ENCODE results near the gene TMC1. TPM values are rescaled to one million over a fixed set of nuclear protein-coding genes. Genes with fewer than 3 reads are reported as not detected.
"Not testable (repeated sequence)": the region's sequence is repeated elsewhere in the genome, so short reads cannot be mapped to it uniquely, and the experiment has no call there.

The TMC1 gene
- total and polyA plus RNA-seq, 2 experiments from 2014 or later = not detected

DNA sequence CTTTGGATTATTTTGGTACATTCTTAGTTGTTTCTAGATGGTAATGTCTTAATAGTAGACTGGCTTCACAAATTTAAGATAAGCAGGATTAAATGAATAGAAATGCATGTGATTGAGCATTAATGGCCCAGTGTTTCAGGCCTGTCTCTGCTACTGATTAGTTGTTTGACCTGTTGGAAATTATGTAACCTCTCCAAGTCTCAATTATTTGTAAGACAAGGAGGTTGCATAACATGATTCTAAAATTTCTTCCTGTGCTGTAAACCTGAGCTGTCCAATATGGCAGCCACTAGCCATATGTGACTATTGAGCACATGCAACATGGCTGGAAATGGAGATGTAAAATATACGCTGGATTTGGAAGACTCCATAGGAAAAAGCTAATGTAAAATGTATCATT is 333.9 kb downstream of the TMC1 start:
- no peak overlapping the region for H3K4me3 ChIP-seq
- no peaks in the 10 kb centered on the region for H3K27me3 ChIP-seq
- H3K27ac ChIP-seq = no peak overlapping the region
- no peak for DNase-seq (ENCODE audit: low read depth in 1 of 2, low spot score in 1 of 2)
- no peaks in the 10 kb centered on the region for H3K4me1 ChIP-seq (ENCODE audit: low read depth)
- no peaks in the 10 kb centered on the region for H3K9me3 ChIP-seq (ENCODE audit: low read depth)
- H3K36me3 ChIP-seq = no peaks in the 10 kb centered on the region
- TF ChIP-seq, protein P1, sequence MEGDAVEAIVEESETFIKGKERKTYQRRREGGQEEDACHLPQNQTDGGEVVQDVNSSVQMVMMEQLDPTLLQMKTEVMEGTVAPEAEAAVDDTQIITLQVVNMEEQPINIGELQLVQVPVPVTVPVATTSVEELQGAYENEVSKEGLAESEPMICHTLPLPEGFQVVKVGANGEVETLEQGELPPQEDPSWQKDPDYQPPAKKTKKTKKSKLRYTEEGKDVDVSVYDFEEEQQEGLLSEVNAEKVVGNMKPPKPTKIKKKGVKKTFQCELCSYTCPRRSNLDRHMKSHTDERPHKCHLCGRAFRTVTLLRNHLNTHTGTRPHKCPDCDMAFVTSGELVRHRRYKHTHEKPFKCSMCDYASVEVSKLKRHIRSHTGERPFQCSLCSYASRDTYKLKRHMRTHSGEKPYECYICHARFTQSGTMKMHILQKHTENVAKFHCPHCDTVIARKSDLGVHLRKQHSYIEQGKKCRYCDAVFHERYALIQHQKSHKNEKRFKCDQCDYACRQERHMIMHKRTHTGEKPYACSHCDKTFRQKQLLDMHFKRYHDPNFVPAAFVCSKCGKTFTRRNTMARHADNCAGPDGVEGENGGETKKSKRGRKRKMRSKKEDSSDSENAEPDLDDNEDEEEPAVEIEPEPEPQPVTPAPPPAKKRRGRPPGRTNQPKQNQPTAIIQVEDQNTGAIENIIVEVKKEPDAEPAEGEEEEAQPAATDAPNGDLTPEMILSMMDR (IDR thresholded peaks at IDR 0.05; ENCODE audit: low read depth, low read length) = no peak

DNA sequence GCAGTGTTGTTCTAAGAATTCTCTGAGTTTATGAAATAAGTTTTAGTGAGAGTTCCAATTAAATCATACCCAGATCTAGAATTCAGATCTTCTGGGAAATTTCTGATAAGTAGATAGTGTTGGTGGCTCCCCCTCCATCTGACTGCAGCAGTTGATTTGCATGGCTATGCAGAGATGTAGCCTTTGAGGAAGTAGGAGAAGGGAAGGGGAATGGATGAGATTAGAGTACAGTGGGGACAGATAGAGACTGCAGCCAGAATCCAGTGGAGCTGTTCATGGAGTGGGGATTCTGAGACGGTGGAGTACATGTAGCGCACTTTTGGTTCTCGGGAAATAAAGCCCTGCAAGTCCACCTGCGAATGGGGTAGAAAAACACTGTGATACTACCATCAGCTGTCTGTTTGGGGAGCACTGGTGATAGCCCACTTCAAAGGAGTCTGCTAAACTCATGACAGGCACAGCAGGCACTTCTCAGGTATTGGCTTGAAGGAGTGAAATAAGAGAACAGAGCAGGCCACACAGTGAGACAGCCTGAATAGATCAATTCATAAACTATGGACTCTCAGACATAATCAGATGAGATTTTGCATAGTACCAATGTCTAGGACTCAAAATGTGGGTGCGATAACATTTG is 334.6 kb downstream of the TMC1 start:
- Histone ChIP-seq H3K4me1 (ENCODE audit: low read depth) (no peaks in the 10 kb centered on the region), H3K27me3 (no peaks in the 10 kb centered on the region), H3K27ac (no peak overlapping the region), H3K9me3 (ENCODE audit: low read depth) (no peaks in the 10 kb centered on the region), H3K4me3 (no peak overlapping the region), H3K36me3 (no peaks in the 10 kb centered on the region)
- no peak for DNase-seq (ENCODE audit: low read depth in 1 of 2, low spot score in 1 of 2)
- TF ChIP-seq, protein P1 (IDR thresholded peaks at IDR 0.05; ENCODE audit: low read depth, low read length) = no peak

DNA sequence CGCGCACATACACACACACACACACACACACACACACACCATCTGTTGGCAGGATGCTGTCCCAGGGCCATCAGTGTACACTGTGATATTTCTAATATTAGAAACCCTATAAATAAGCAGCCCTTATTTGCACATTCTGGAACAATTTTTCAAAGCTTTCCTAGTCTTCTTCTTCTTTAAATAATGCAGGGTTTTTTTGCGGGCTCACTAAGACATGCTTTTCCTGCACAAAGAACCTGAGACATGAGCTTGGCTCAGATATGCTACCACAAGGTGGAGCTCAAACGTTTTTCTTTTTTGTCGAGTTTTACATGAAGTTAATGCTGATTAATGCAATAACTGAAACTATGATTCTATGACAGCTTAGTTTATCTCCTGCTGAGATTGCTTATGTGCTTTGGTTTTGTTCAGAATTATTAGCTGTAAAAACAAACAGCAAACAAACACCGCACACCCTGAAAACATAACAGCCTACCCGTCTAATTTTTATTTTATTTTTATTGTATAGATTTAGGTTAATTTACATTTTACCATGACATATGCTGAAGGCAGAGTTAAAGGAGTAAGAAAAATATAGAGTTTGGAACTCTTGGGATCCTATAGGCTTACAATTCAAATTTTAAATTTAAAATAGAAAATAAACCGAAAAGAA is 335.7 kb downstream of the TMC1 start:
- DNase-seq (ENCODE audit: low read depth in 1 of 2, low spot score in 1 of 2) = peak; percentile 55 to 79

DNA sequence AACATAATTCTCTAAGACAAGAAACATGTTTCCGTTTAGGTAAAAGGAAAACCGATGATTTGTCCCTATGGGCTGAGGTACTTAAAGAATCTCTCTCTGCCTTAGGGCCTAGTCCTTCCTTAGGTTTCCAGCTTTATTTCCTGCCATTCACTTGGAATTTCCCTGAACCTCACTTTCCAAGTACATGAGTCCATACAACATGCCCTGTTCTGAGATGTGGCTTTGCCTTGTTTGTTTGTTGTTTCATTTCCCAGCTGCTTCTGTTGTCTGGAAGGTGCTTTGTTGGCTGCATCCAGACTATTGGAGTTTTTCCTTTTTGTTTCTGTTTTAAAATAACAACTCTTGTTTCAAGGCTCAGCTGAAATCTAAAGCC is 336.2 kb downstream of the TMC1 start:
- Histone ChIP-seq H3K4me3 (no peak overlapping the region), H3K27ac (no peak overlapping the region)
- TF ChIP-seq, protein P1 (IDR thresholded peaks at IDR 0.05; ENCODE audit: low read depth, low read length) = no peak

More for the DNA sequence above, 335.7 kb downstream of the TMC1 start:
- no peaks in the 10 kb centered on the region for H3K36me3 ChIP-seq
- H3K4me3 ChIP-seq = no peak overlapping the region
- H3K27ac ChIP-seq = no peak overlapping the region
- H3K27me3 ChIP-seq = no peaks in the 10 kb centered on the region
- H3K4me1 ChIP-seq (ENCODE audit: low read depth) = no peaks in the 10 kb centered on the region
- TF ChIP-seq, protein P1 (IDR thresholded peaks at IDR 0.05; ENCODE audit: low read depth, low read length) = peak; percentile 75
- no peaks in the 10 kb centered on the region for H3K9me3 ChIP-seq (ENCODE audit: low read depth)

DNA sequence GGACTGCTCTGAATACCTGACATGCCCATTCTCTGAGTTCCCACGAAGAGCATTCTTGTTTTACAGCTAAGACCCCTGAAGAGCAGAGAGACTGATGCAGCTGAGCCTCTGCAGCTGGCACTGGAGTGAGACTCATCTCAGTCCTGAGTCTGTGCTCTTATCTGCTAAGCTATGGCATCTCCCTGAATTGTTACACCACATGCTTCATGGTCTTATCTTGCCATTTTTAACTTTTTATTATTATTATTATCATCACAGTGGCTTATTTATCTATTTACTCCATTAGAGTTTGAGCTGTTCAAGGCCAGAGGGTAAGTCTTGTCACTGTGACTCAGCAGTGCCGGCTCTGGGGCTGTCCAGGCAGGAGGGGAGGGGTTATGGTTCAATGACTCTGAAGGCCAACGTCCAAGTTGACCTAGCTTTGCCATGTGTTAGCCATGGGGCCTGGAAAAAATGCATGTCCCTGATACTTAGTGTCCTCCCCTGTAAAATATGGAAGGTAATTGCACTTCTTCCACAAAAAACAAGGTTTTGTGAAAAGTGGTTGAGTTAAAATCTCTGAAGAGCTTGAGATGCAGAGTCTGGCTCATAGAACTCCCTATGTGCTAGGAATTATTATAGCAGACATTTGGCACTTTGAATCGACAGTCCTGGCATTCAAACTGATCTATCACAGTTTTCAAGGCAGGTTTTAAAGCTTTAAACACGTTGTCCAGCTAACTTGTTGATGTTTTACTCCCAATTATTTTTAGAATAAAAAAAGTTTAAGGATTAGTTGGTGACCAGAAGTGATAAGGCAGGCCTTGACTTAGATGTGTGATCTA is 336.9 kb downstream of the TMC1 start:
- Histone ChIP-seq H3K27ac (no peak overlapping the region), H3K36me3 (no peaks in the 10 kb centered on the region), H3K9me3 (ENCODE audit: low read depth) (no peaks in the 10 kb centered on the region), H3K4me1 (ENCODE audit: low read depth) (no peaks in the 10 kb centered on the region), H3K27me3 (no peaks in the 10 kb centered on the region), H3K4me3 (no peak overlapping the region)
- peak in 1 of 2 donors; percentile 34 for DNase-seq (ENCODE audit: low read depth in 1 of 2, low spot score in 1 of 2)
- TF ChIP-seq, protein P1 (IDR thresholded peaks at IDR 0.05; ENCODE audit: low read depth, low read length) = no peak

More for the DNA sequence above, 336.2 kb downstream of the TMC1 start:
- H3K36me3 ChIP-seq = no peaks in the 10 kb centered on the region
- no peaks in the 10 kb centered on the region for H3K27me3 ChIP-seq
- H3K9me3 ChIP-seq (ENCODE audit: low read depth) = no peaks in the 10 kb centered on the region
- H3K4me1 ChIP-seq (ENCODE audit: low read depth) = no peaks in the 10 kb centered on the region
- DNase-seq (ENCODE audit: low read depth in 1 of 2, low spot score in 1 of 2) = no peak

DNA sequence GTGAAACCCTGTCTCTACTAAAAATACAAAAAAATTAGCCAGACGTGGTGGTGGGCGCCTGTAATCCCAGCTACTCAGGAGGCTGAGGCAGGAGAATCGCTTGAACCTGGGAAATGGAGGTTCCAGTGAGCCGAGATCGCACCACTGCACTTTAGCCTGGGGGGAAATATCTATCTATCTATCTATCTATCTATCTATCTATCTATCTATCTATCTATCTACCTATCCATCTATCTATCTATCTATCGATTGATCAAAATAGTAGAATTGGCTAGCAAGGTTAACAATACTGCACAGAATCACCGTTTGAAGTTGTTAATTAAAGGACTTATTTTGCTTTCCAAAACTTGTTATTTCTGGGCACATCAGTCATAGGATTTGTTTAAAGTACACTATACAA is 341.4 kb downstream of the TMC1 start:
- H3K9me3 ChIP-seq (ENCODE audit: low read depth); DNase-seq (ENCODE audit: low read depth in 1 of 2, low spot score in 1 of 2); H3K4me1 ChIP-seq (ENCODE audit: low read depth); H3K27ac ChIP-seq; H3K36me3 ChIP-seq; H3K4me3 ChIP-seq; H3K27me3 ChIP-seq: not testable (repeated sequence)

Data from cardiac muscle cell (in vitro differentiated cells and primary cell).